Smooth muscle cell (in vitro differentiated cells): Measurements from ENCODE around the gene SPEM1. TPM values are rescaled to one million over a fixed set of nuclear protein-coding genes. Genes with fewer than 3 reads are reported as not detected.

Source experiments
- DNase-seq: peaks from one replicate; lab custom pipeline; 2025; ENCODE audit not compliant: unreplicated experiment; lab: John Stamatoyannopoulos, UW
- H2AFZ ChIP-seq: fragments of 200-600 bp; sonication (generic); 2 replicates; pipeline ENCODE4 v1.6.0; 2016; ENCODE audit warnings: antibody characterized with exemption, low read depth, mild to moderate bottlenecking
- H3F3A ChIP-seq: fragments of 200-600 bp; sonication (generic); 2 replicates; pipeline ENCODE4 v1.6.0; 2017; ENCODE audit warnings: antibody characterized with exemption, low read depth
- H3K27ac ChIP-seq: fragments of 200-600 bp; sonication (generic); 2 replicates; pipeline ENCODE4 v1.5.1; 2016; ENCODE audit warnings: low read depth, mild to moderate bottlenecking
- H3K27me3 ChIP-seq: fragments of 200-600 bp; sonication (generic); 2 replicates; pipeline ENCODE4 v1.6.1; 2016; ENCODE audit warnings: low read depth, mild to moderate bottlenecking
- H3K36me3 ChIP-seq: fragments of 200-600 bp; sonication (generic); 2 replicates; pipeline ENCODE4 v1.5.1; 2016; ENCODE audit warnings: low read depth
- H3K4me1 ChIP-seq: fragments of 200-600 bp; sonication (generic); 2 replicates; pipeline ENCODE4 v1.5.1; 2016; ENCODE audit warnings: low read depth
- H3K4me2 ChIP-seq: fragments of 200-600 bp; sonication (generic); 2 replicates; pipeline ENCODE4 v1.6.0; 2016; ENCODE audit warnings: mild to moderate bottlenecking
- H3K4me3 ChIP-seq: fragments of 200-600 bp; sonication (generic); 2 replicates; pipeline ENCODE4 v1.5.1; 2016; ENCODE audit warnings: mild to moderate bottlenecking
- H3K79me2 ChIP-seq: fragments of 200-600 bp; sonication (generic); 2 replicates; pipeline ENCODE4 v1.6.0; 2016; ENCODE audit warnings: low read depth, mild to moderate bottlenecking
- H3K9ac ChIP-seq: fragments of 200-600 bp; sonication (generic); 2 replicates; pipeline ENCODE4 v1.6.0; 2016; ENCODE audit warnings: low read depth
- H3K9me3 ChIP-seq: fragments of 200-600 bp; sonication (generic); replicated peaks from 2 replicates; pipeline ENCODE4 v1.5.1; 2016; ENCODE audit warnings: low read depth
- H4K20me1 ChIP-seq: fragments of 200-600 bp; sonication (generic); 2 replicates; pipeline ENCODE4 v1.6.0; 2016; ENCODE audit warnings: low read depth
- WGBS: methylation state at CpG from one replicate; pipeline ENCODE4 v1.1.7; 2016; ENCODE audit warnings: low lambda C conversion rate; 5-methylcytosine and 5-hydroxymethylcytosine counted together
- polyA plus RNA-seq: library from polyadenylated mRNA; unstranded; fragments of >200 nt; fragmentation: Nextera tagmentation; extraction: Ambion mirVana; gene quantifications from 2 replicates; pipeline ENCODE4 v1.2.1, GENCODE V29; 2016
- total RNA-seq: library from RNA; depleted of rRNA; stranded (reverse); fragments of >200 nt; gene quantifications from 2 replicates; pipeline ENCODE4 v1.2.3, GENCODE V29; 2014
- TF ChIP-seq, protein P1 (sequence below): fragments of 200-600 bp; sonication (generic); IDR thresholded peaks from 2 replicates; pipeline ENCODE4 v1.5.1; 2017; ENCODE audit warnings: borderline replicate concordance, mild to moderate bottlenecking, antibody characterized with exemption; ENCODE audit not compliant: insufficient read depth, poor library complexity, severe bottlenecking

Gene SPEM1
- total and polyA plus RNA-seq, 2 experiments from 2014 or later = not detected

DNA sequence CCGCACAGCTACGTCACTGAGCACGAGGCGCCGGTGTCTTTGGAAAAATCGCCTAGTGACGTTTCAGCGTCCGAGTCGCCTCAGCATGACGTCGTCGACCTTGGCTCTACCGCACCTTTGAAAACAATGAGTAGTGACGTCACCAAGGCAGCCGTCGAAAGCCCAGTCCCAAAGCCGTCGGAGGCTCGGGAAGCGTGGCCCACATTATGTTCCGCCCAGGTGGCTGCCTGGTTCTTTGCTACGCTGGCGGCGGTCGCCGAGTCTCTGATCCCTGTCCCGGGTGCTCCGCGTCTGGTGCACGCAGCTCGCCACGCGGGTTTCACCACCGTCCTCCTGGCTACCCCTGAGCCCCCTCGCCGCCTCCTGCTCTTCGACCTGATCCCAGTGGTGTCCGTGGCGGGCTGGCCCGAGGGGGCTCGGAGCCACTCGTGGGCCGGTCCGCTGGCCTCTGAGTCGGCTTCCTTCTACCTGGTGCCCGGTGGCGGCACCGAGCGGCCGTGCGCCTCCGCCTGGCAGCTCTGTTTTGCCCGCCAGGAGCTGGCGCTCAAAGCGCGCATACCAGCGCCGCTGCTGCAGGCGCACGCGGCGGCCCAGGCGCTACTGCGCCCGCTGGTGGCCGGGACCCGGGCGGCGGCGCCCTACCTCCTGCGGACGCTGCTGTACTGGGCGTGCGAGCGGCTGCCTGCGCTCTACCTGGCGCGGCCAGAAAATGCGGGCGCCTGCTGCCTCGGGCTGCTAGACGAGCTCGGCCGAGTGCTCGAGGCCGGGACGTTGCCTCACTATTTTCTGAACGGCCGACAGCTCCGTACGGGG lies 16.6 kb downstream of the SPEM1 start:
- Histone ChIP-seq H3K27me3 (no peaks in the 10 kb centered on the region), H3K9ac (no peak overlapping the region), H3K4me1 (peaks cover 22% of the 10 kb centered on the region), H3K36me3 (no peaks in the 10 kb centered on the region), H2AFZ (no peak overlapping the region), H3F3A (peaks cover 16% of the 10 kb centered on the region), H3K9me3 (no peaks in the 10 kb centered on the region), H3K4me3 (peak overlapping the region; percentile 61), H3K27ac (peak overlapping the region; percentile 70), H3K79me2 (no peaks in the 10 kb centered on the region), H4K20me1 (peaks cover 12% of the 10 kb centered on the region), H3K4me2 (peak overlapping the region; percentile 88)
- no peak for DNase-seq
- TF ChIP-seq, protein P1, sequence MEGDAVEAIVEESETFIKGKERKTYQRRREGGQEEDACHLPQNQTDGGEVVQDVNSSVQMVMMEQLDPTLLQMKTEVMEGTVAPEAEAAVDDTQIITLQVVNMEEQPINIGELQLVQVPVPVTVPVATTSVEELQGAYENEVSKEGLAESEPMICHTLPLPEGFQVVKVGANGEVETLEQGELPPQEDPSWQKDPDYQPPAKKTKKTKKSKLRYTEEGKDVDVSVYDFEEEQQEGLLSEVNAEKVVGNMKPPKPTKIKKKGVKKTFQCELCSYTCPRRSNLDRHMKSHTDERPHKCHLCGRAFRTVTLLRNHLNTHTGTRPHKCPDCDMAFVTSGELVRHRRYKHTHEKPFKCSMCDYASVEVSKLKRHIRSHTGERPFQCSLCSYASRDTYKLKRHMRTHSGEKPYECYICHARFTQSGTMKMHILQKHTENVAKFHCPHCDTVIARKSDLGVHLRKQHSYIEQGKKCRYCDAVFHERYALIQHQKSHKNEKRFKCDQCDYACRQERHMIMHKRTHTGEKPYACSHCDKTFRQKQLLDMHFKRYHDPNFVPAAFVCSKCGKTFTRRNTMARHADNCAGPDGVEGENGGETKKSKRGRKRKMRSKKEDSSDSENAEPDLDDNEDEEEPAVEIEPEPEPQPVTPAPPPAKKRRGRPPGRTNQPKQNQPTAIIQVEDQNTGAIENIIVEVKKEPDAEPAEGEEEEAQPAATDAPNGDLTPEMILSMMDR = peak; percentile 68
- WGBS = 4% methylated on average over 92 of the region's 92 CpGs

DNA sequence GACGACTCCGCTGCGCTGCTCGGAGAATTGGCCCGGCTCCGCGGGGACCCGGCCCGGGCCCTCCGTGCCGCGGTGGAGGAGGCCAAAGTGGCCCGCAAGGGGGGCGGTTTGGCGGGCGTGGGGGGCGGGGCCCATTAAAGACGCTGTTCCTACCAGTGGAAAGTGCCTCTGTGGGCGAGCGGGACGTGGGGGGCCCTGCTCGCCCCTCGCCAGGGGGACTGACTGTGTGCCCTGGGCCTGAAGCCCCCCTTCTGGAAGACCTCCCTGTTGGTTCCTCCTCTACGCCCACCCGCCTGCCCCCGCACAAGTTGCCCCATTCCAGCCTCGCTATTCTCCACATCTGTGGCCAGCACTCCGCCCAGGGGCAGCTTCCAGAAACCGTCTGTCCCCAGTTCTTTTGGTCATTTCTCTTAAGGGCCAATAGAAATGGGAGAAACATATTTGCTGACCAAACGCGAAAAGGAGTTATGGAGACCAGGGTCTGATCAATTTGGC lies 17.3 kb downstream of the SPEM1 start:
- H3K9me3 ChIP-seq = no peaks in the 10 kb centered on the region
- H3K4me3 ChIP-seq = peak overlapping the region; percentile 61
- TF ChIP-seq, protein P1 = no peak
- H3K27me3 ChIP-seq = no peaks in the 10 kb centered on the region
- H3K27ac ChIP-seq = no peak overlapping the region
- 13% methylated on average over 27 of the region's 31 CpGs for WGBS
- peaks cover 22% of the 10 kb centered on the region for H3K4me1 ChIP-seq
- no peak overlapping the region for H2AFZ ChIP-seq
- no peaks in the 10 kb centered on the region for H3K79me2 ChIP-seq
- H3K4me2 ChIP-seq = peak overlapping the region; percentile 88
- peaks cover 16% of the 10 kb centered on the region for H3F3A ChIP-seq
- H4K20me1 ChIP-seq = peaks cover 12% of the 10 kb centered on the region
- H3K36me3 ChIP-seq = no peaks in the 10 kb centered on the region
- H3K9ac ChIP-seq = no peak overlapping the region
- no peak for DNase-seq

DNA sequence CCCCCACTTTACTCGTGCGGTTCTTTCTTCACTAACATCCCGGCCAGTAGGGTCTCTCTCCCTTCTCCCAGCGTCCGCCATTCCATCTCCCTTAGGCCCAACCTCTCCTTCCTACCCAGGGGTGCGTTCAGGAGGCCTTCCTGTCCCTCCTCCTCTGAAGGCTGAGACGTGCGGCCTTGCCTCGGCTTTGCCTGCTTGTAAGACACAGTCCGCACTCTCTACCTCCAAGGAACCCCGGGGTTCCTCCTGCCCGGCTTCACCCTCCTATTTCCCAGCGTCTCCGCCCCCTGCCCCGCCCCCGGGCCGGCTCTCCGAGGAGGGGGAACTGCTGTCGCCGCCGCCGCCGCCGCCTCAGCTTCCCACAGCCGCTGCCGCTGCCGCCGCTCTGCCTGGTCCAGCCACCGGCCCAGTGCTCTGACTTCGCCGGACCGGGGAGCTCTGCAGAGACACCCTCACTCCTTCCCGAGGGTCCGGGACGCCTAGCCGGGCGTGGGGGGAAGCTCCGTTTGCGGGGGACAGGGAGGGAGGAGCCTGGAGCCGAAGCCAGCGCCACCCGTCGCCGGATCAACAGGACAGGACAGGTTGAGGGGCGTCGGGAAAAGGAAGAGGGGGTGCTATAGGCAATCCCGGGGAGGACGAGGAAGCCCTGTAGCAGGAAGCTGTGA lies 18.0 kb downstream of the SPEM1 start:
- WGBS = 3% methylated on average over 43 of the region's 48 CpGs
- Histone ChIP-seq H3F3A (peaks cover 16% of the 10 kb centered on the region), H3K4me3 (peak overlapping the region; percentile 61), H4K20me1 (peaks cover 12% of the 10 kb centered on the region), H2AFZ (no peak overlapping the region), H3K9me3 (no peaks in the 10 kb centered on the region), H3K9ac (peak overlapping the region; percentile 45), H3K4me1 (peaks cover 22% of the 10 kb centered on the region), H3K36me3 (no peaks in the 10 kb centered on the region), H3K79me2 (no peaks in the 10 kb centered on the region), H3K27ac (no peak overlapping the region), H3K27me3 (no peaks in the 10 kb centered on the region), H3K4me2 (peak overlapping the region; percentile 88)
- DNase-seq = no peak
- TF ChIP-seq, protein P1 = no peak
